ENCODE data around the gene GALR3.

GALR3 gene

DNA sequence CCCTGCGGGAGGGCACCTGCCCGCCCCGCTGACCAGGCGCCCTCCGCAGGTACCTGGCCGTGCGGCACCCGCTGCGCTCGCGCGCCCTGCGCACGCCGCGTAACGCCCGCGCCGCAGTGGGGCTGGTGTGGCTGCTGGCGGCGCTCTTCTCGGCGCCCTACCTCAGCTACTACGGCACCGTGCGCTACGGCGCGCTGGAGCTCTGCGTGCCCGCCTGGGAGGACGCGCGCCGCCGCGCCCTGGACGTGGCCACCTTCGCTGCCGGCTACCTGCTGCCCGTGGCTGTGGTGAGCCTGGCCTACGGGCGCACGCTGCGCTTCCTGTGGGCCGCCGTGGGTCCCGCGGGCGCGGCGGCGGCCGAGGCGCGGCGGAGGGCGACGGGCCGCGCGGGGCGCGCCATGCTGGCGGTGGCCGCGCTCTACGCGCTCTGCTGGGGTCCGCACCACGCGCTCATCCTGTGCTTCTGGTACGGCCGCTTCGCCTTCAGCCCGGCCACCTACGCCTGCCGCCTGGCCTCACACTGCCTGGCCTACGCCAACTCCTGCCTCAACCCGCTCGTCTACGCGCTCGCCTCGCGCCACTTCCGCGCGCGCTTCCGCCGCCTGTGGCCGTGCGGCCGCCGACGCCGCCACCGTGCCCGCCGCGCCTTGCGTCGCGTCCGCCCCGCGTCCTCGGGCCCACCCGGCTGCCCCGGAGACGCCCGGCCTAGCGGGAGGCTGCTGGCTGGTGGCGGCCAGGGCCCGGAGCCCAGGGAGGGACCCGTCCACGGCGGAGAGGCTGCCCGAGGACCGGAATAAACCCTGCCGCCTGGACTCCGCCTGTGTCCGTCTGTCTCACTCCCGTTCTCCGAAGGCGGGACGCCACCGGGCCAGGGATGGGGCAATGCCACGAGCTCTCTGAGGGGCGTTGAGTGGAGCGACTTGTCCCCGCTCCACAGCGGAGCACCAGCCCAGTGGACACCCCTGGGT is 1.8 kb downstream of the GALR3 start:
- peak; percentile 40 to 56 for DNase-seq

DNA sequence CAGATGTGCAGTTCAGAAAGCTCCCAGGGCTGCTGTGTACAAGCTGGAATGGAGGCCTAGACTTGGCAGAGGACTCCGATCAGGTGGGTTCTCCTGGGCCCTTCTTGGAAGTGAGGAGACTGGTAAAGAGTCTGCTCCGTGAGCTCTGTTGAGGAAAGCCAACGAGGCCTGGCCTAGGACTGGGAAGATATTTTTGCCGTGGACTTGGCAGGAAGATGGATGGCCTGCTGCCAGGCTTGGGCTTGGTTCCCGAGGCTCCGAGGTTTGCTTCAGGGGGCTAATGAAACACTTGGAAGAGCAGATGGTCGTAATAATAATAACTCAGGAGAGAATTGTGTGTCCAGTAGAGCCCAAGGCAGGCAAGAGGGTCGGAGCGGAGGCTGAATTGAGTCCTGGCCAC is 3.9 kb downstream of the GALR3 start:
- DNase-seq, result no peak

DNA sequence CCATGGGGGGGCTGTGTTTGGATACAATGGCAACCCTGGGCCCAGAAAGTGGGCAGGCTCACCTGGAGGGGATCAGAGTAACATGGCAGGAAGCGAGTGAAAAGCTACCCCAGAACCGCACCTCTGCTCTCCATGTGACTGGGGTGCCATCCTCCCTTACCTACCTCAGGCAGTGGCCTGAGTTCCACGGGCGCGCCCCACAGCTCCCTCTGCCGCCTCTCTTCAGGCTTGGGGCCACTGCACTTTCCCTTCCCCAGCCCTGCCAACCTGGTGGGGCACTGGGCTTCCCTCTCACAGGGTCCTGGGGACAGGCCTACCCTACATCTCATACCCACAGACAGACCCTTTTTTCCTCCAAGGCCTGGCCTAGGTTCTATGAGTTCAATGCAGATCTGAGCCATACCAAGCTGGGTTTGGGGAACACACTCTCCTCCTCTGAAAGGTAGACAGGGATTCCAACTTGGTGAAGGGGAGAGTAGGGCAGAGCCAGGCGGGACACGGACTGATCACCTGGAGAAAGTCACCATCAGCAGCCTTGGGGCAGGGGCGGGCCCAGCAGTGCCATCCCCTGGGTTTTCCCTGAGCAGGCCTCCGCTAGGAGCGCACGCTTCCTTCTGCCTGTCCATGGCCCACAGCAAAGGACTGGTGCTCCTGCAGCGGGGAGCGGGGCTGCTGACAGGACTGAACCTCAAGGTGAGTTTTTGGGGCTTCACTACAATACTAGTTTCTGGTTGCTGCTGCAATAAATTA is 7.1 kb downstream of the GALR3 start:
- no peak for DNase-seq

GRCh38 chr22:37831472-37831871 is 8.3 kb downstream of the GALR3 start:
- no peak for DNase-seq

DNA sequence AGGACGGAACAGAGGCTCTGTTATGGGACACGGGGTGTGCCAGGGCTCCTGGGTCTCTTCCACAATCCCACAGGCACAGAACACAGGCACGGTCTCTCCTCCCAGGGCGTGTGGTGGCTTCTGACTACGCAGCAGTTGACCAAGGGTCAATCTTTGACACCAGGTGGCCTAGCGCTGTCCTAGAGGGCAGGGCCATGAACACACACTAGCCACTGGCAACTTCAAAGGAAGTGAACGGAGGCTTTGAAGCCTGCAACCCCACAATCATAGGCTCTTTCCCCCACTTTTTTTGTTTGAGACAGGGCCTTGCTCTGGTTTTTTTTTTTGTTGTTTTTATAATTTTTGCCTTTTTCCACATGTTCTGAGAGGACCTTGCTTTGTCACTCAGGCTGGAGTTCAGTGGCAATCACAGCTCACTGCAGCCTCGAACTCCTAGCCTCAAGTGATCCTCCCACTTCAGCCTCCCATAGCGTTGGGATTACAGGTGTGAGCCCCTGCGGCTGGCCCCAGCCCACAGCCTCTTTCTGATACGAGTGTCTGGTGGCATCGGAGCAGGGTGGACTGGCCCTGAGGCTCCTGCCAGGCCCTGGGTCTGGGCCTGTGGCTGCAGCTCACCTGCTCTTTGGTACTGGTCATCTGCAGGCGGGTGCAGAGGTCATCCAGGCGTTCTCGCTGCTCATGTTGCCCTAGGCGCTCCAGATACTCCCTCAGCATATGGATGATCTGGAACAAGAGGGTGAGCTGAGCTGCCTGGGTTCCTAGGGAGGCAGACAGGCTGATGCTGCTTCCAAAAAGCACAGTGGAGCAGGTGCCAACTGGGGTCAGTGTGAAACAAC is 9.1 kb downstream of the GALR3 start:
- no peak for DNase-seq

- no peak for DNase-seq
Observed at GRCh38 chr22:37842015-37842793, 19.0 kb downstream of the GALR3 start.

- DNase-seq, result peak; percentile 71 to 76
Observed at GRCh38 chr22:37843741-37844089, 20.5 kb downstream of the GALR3 start.

GRCh38 chr22:37844904-37845329 is 21.7 kb downstream of the GALR3 start:
- no peak for DNase-seq

DNA sequence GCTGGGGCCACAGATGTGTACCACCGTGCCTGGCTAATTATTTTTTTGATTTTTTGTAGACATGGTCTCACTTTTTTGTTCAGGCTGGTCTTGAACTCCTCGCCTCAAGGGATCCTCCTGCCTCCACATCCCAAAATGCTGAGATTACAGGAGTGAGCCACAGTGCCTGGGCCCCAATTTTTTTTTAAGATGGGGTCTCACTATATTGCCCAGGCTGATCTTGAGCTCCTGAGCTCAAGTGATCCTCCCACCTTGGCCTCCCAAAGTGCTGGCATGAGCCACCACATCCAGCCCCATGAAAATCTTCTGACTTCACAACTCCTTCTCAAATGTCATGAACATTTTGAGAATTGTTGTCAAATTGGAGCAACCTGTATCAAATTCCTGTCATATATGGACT is 23.3 kb downstream of the GALR3 start:
- DNase-seq, result no peak

GRCh38 chr22:37848587-37849088 is 25.5 kb downstream of the GALR3 start:
- DNase-seq, result peak; percentile 43

DNA sequence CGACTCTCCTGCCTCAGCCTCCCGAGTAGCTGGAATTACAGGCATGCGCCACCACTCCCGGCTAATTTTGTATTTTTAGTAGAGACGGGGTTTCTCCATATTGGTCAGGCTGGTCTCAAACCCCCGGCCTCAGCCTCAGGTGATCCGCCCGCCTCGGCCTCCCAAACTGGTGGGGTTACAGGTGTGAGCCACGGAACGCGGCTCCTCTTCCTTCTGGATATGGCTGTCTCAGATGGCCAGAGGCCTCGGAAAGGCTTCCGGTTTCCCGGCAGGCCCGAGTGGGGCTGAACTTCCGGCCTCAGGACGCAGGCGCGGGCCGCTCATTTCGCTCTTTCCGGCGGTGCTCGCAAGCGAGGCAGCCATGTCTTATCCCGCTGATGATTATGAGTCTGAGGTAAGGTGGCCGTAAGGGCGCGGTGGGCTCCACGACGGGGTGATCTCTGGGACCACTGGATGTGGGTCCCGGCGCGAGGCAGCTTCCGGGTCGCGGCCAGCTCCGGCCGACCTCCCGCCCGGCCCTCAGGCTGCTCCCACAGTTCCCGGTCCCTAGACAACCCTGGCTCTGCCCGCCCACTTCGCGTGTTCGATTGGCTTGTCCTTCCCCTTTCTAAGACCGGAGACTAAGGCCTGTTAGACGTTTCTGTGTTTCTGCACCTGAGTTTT is 26.0 kb downstream of the GALR3 start, which contains the start of gene EIF3L:
Gene EIF3L, plus strand, starts transcription at position 331 of the 663 bp plus-strand sequence. Its CDS starts 31 bp downstream, at position 362.
- DNase-seq, result peak; percentile 90 to 93

DNA sequence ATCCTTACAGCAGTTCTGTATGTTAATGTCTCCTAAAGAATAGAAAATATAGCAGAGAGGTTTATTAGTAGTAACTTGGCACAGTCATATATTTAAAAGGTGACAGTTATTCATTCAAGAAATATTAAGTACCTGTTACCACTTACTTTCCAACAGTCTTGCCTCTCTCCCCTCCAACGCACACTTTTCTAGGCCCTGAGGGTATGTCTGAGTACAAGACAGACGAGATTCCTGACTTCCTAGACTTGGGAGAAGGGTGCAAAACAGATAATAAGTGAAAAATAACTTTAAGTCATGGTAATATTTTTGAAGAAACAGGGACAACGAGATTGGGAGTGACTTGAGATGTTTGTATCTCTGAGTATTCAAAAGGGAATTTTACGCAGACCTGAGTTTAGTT is 27.6 kb downstream of the GALR3 start:
- no peak for DNase-seq

DNA sequence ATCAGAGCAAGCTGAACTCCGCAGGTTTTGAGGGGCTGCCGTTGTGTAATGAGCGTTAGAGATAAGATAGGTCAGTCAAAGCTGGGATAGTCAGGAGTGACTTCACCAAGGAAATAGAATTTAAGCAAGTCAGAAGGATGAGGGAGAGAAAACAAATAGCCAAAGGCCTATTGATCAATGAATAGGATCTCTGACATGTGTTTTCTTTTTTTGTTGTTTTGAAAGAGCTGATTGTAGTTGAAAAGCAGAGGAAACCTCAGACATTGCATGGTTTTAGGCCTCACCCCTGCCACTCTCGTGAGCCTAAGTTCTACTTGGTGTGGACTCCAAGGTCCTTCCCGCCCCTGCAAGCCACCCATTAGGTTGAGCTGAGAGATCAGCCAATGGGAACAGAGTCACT is 29.2 kb downstream of the GALR3 start:
- DNase-seq, result no peak

DNA sequence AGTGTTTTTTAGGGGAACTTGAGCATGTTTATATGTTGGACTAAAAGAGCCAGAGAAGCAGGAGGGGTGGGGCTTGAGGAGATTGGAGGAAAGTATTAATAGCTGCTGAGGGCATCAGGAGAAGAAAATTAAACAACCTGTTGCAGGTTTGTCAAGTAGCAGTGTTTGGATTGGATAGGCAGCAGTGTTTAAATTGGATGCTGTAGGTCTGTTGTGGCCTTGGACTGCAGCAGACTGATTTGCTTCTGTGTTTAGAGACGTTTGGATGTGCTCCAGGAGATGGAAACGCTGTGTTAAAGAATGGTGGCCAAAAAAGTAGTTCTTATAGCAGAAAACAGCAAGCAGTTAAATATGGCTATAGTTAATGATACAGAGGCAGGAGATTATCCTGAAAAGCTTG is 31.8 kb downstream of the GALR3 start:
- no peak for DNase-seq

DNA sequence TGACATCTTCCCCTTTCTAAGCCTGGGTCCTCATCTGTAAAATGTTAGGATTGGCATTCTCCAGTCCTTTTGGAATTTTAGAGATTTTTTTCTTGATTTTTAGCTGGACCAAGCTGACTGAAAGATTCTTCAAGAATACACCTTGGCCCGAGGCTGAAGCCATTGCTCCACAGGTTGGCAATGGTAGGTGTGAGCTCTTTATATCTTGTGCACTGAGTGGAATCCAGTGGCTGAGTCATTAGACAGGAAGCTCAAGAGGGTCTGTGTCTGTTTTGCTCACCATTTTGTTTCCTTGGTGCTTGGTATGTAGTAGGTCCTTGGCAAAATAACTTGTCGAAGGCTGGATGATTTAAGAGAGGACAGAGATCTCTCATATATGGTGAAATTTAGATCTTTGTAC is 32.3 kb downstream of the GALR3 start:
- no peak for DNase-seq

GRCh38 chr22:37860796-37861421 is 37.7 kb downstream of the GALR3 start:
- no peak for DNase-seq

DNA sequence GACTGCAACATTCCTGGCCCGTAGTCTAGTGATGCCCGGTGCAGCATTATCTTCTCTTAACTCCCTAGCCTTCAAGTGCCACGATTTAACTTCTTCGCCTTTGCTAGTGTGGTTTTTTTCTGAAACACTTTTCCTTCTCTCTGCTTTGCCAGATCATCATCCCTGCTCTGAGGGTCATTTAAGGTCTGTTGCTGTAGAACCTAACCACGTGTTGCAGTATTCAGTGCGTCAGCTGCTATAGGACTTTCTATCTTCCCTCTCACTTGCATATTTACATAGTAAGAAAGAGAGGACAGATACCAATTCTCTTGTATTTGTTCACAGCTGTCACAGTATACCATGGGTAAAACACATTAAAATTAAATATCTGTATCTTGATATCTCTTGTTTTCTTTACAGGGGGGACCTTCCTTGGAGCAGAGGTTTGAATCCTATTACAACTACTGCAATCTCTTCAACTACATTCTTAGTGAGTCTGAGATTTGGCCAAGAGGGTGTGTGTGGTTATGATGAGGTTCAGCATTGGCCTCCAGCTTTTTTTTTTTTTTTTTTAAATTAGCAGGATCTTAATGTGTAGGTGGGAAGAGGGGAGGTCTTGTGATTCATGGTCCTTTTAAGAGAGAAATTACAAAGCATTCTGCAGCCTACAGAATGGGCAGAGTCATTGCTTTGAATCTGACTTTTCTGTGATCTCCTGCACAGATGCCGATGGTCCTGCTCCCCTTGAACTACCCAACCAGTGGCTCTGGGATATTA is 39.6 kb downstream of the GALR3 start:
- DNase-seq, result no peak

- DNase-seq, result no peak
Observed at GRCh38 chr22:37865510-37865909, 42.3 kb downstream of the GALR3 start.

DNA sequence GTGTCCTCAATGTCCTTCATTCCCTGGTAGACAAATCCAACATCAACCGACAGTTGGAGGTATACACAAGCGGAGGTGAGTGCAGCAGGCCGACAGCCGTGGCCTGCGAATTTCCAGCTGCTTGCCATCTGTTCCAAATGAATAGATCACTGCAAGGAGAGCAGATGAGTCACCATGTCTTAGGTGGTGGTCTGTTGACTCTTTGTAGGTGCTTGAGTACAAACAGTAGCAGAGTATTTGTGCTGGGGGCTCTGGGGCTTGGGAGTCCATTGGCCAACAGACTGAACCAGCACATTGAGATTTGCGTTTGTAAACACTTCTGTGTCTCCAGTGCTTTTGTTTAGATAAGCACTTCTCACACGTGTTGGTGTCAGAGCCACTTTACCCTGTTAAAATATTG is 47.1 kb downstream of the GALR3 start:
- no peak for DNase-seq

All from activated T-cell treated with anti-CD3 and anti-CD28 coated beads, Interleukin-2, amount 50 U/mL, for 48 hours (primary cell).